ENCODE results near the gene WNT3A.

- TF ChIP-seq POLR2A (IDR thresholded peaks at IDR 0.05) (no peak), POLR2AphosphoS5 (IDR thresholded peaks at IDR 0.05) (no peak)
Measured at GRCh38 chr1:228106800-228107054, 99.9 kb downstream of the WNT3A start.

All from transverse colon (tissue), 3 donors.